ENCODE results near the gene PCCA.
"Not testable (repeated sequence)": the region's sequence is repeated elsewhere in the genome, so short reads cannot be mapped to it uniquely, and the experiment has no call there.

The PCCA gene

DNA sequence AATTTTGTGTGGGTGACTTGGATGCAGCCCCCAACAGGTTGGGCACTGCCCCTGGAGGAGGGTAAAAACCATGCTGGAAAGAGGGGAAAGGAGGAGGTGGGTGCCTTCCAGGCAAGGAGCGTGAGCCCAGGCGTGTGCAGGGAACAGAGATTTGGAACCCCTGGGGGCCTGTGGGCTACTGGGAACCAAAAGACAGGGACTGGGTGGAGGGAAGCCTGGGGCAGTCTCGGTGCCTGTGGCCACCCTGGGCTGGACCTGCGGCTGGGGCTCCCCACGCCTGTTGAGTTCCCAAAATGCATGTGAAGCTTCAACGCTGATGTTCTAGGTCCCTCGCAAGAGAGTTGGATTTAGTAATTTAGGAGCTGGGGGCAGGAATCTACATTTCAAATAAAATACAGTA is 474.9 kb downstream of the PCCA start:
- Histone ChIP-seq H3K4me3 (ENCODE audit: low read depth, low read length) (no peak overlapping the region), H3K9me3 (ENCODE audit: control insufficient read depth, insufficient read depth, low read length) (no peaks in the 10 kb centered on the region), H3K4me1 (ENCODE audit: control insufficient read depth, insufficient read depth, low read length) (no peaks in the 10 kb centered on the region), H3K36me3 (ENCODE audit: control insufficient read depth, insufficient read depth, low read length) (no peaks in the 10 kb centered on the region), H3K27me3 (ENCODE audit: control insufficient read depth, insufficient read depth, low read length) (no peaks in the 10 kb centered on the region), H3K27ac (ENCODE audit: low read depth, low read length) (no peak overlapping the region), H3K9ac (ENCODE audit: low read depth, low read length) (no peak overlapping the region)

DNA sequence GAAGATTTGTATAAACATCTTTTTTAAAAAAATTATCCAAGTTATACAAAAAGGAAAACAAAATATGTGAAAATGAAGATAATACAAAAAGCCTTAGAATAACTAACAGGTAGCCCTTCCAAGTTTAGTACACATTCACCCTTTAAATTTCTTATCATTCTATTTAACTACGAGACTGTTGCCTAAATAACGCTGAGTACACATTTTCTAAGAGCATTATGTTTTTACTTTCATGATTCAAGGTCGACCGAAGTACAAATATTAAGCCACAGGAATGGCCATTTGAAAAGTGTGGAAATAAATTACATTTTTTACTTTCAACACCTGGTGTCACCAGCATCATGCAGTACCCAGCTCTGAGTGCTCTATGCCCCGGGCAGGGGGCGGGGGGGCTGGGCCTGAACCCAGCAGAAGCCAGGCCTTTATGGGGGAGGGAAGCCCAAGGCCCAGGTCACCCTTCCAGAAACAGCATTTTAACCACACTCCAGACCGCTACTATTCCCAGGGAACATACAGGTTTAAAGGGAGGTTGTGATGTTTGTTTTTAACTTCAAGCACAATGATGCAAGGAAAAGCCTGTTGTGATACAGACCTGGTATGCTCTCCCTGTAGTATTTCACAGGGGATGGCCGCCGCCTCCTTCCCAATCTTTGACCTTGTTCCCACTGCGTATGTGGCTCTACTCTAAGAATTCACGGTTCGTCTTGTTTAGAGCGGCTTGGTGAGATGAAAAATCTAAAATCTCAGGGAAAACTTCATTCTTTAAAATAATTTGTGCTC is 475.7 kb downstream of the PCCA start:
- H3K4me3 ChIP-seq (ENCODE audit: low read depth, low read length), result no peak overlapping the region
- H3K36me3 ChIP-seq (ENCODE audit: control insufficient read depth, insufficient read depth, low read length), result no peaks in the 10 kb centered on the region
- peaks cover 3% of the 10 kb centered on the region; the same call in 1 of the 2 replicates for H3K9me3 ChIP-seq (ENCODE audit: control insufficient read depth, insufficient read depth, low read length)
- no peaks in the 10 kb centered on the region for H3K27me3 ChIP-seq (ENCODE audit: control insufficient read depth, insufficient read depth, low read length)
- H3K27ac ChIP-seq (ENCODE audit: low read depth, low read length), result no peak overlapping the region
- no peaks in the 10 kb centered on the region for H3K4me1 ChIP-seq (ENCODE audit: control insufficient read depth, insufficient read depth, low read length)
- no peak overlapping the region for H3K9ac ChIP-seq (ENCODE audit: low read depth, low read length)

DNA sequence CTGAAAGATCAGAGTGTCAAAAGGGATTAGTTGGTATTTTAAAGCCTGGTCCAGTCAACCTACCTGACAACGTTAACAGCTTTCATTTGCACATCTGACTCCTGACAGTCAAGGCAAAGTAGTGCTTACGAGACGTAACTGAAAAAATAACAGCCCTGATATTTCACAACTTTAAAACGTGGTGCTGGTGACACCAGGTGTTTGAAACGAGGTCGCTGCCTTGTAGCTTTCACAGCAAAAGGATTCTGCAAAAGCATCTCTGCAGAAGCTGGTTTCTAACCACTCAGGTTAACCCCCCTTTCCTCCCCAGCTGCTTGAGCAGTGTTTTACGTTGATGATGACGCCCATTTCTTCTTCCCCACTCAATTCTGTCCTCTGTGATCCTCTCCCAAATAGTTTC is 476.4 kb downstream of the PCCA start:
- no peak overlapping the region for H3K9ac ChIP-seq (ENCODE audit: low read depth, low read length)
- H3K9me3 ChIP-seq (ENCODE audit: control insufficient read depth, insufficient read depth, low read length), result peaks cover 3% of the 10 kb centered on the region; the same call in 1 of the 2 replicates
- no peak overlapping the region for H3K4me3 ChIP-seq (ENCODE audit: low read depth, low read length)
- H3K27ac ChIP-seq (ENCODE audit: low read depth, low read length), result no peak overlapping the region
- H3K4me1 ChIP-seq (ENCODE audit: control insufficient read depth, insufficient read depth, low read length), result no peaks in the 10 kb centered on the region
- H3K27me3 ChIP-seq (ENCODE audit: control insufficient read depth, insufficient read depth, low read length), result no peaks in the 10 kb centered on the region
- no peaks in the 10 kb centered on the region for H3K36me3 ChIP-seq (ENCODE audit: control insufficient read depth, insufficient read depth, low read length)

DNA sequence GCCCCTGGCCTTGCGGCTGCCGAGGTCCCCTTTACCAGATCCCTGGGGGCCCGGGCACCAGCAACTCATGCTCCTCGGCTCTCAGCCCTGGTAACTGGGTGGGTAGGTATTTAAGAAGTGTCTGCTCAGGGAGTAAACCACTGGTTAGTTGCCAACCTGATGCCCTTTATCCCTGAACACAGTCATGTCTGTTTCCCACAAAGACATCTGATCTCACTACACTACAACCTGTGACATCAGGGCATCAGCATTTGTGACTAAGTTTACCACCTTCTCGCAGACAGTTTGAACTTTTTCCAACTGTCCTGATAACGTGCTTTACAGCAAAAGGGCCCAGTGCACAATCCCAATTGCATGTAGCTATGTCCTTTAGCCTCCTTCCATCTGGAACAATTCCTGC is 477.6 kb downstream of the PCCA start:
- H3K9me3 ChIP-seq (ENCODE audit: control insufficient read depth, insufficient read depth, low read length), result peaks cover 3% of the 10 kb centered on the region; the same call in 1 of the 2 replicates
- no peak overlapping the region for H3K9ac ChIP-seq (ENCODE audit: low read depth, low read length)
- H3K27me3 ChIP-seq (ENCODE audit: control insufficient read depth, insufficient read depth, low read length), result no peaks in the 10 kb centered on the region
- H3K4me3 ChIP-seq (ENCODE audit: low read depth, low read length), result no peak overlapping the region
- H3K36me3 ChIP-seq (ENCODE audit: control insufficient read depth, insufficient read depth, low read length), result no peaks in the 10 kb centered on the region
- no peak overlapping the region for H3K27ac ChIP-seq (ENCODE audit: low read depth, low read length)
- no peaks in the 10 kb centered on the region for H3K4me1 ChIP-seq (ENCODE audit: control insufficient read depth, insufficient read depth, low read length)

DNA sequence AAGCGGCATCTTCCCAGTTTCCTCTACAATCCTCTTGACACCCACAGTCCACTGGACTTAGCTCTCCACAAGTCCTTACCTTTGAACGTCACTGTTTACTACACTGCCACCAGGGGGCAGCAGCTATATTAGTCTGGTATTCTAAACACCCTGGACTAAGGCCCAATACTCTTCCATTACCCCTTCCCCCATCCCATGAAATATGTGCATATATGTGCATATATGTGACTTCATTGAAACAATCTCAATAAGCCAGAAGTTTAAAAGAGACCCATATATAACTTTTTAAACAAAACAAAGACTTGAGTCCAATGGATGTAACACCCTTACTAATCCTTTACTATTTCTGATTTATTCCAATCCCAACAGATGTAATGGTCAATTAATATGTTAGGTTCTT is 484.2 kb downstream of the PCCA start:
- Histone ChIP-seq H3K27me3 (ENCODE audit: control insufficient read depth, insufficient read depth, low read length) (no peaks in the 10 kb centered on the region), H3K27ac (ENCODE audit: low read depth, low read length) (no peak overlapping the region), H3K9me3 (ENCODE audit: control insufficient read depth, insufficient read depth, low read length) (peaks cover 3% of the 10 kb centered on the region; the same call in 1 of the 2 replicates), H3K36me3 (ENCODE audit: control insufficient read depth, insufficient read depth, low read length) (no peaks in the 10 kb centered on the region), H3K4me3 (ENCODE audit: low read depth, low read length) (no peak overlapping the region), H3K9ac (ENCODE audit: low read depth, low read length) (no peak overlapping the region), H3K4me1 (ENCODE audit: control insufficient read depth, insufficient read depth, low read length) (no peaks in the 10 kb centered on the region)

DNA sequence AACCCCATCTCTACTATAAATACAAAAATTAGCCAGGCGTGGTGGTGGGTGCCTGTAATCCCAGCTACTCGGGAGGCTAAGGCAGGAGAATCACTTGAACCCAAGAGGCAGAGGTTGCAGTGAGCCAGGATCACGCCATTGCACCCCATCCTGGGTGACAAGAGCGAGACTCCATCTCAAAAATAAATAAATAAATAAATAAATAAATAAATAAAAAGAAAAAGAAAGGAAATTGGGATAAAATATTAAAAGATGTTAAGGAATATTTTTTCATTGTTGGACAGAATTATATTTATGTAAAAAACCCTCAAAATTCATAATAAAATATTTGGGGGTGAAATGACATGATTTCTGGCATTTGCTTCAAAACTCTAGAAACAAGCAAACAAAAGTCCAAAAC is 488.3 kb downstream of the PCCA start:
- not testable (repeated sequence) for H3K9ac ChIP-seq (ENCODE audit: low read depth, low read length); H3K36me3 ChIP-seq (ENCODE audit: control insufficient read depth, insufficient read depth, low read length); H3K4me3 ChIP-seq (ENCODE audit: low read depth, low read length); H3K9me3 ChIP-seq (ENCODE audit: control insufficient read depth, insufficient read depth, low read length); H3K27me3 ChIP-seq (ENCODE audit: control insufficient read depth, insufficient read depth, low read length); H3K4me1 ChIP-seq (ENCODE audit: control insufficient read depth, insufficient read depth, low read length); H3K27ac ChIP-seq (ENCODE audit: low read depth, low read length)

All from HUES48 (cell line).